IMR-90 (cell line): ENCODE measurements around the gene MLX. TPM values are rescaled to one million over a fixed set of nuclear protein-coding genes. Genes with fewer than 3 reads are reported as not detected.

ENCODE experiments used
- ATAC-seq: fragments of 200-7000 bp; cut with Tn5 transposase; 2 replicates; pipeline ENCODE4 v1.9.1; 2020; ENCODE audit warnings: low read depth, mild to moderate bottlenecking, moderate library complexity
- BruUV-seq: library from RNA; stranded (reverse); fragments of 400-500 nt; replicated peaks from 2 replicates; lab custom pipeline; 2021; lab: Mats Ljungman, UMichigan
- CTCF ChIA-PET: fragments of 300-600 bp; formaldehyde crosslinking; extraction: SDS; loops from one replicate; lab custom pipeline; 2021; ENCODE audit warnings: antibody characterized with exemption; lab: Yijun Ruan, JAX
- POLR2A ChIA-PET: fragments of 300-600 bp; sonication (Branson Sonifier 250); formaldehyde crosslinking; loops from one replicate; lab custom pipeline; 2022; ENCODE audit warnings: antibody characterized with exemption; ENCODE audit not compliant: unreplicated experiment; lab: Charles Lee
- DNase-seq: peaks from one replicate; pipeline ENCODE4 v3.0.0; 2013
- H2AFZ ChIP-seq: replicated peaks from 2 replicates; pipeline ENCODE3; 2013; ENCODE audit warnings: low read length, mild to moderate bottlenecking; ENCODE audit not compliant: poor library complexity
- H2AK5ac ChIP-seq: 2 replicates; pipeline ENCODE4 v1.6.1; 2013; ENCODE audit warnings: low read depth, low read length, inconsistent platforms
- H2AK9ac ChIP-seq: replicated peaks from 2 replicates; pipeline ENCODE3; 2013; ENCODE audit warnings: mild to moderate bottlenecking, low read depth, low read length, moderate library complexity; ENCODE audit not compliant: poor library complexity
- H2BK120ac ChIP-seq: 2 replicates; pipeline ENCODE4 v1.6.1; 2013; ENCODE audit warnings: low read depth, low read length, inconsistent platforms
- H2BK15ac ChIP-seq: 3 replicates; pipeline ENCODE4 v1.6.1; 2013; ENCODE audit warnings: low read depth, low read length, inconsistent platforms
- H2BK20ac ChIP-seq: 2 replicates; pipeline ENCODE4 v1.6.1; 2013; ENCODE audit warnings: low read depth, mild to moderate bottlenecking, inconsistent platforms, low read length, moderate library complexity
- H2BK5ac ChIP-seq: 2 replicates; pipeline ENCODE4 v1.6.1; 2013; ENCODE audit warnings: mild to moderate bottlenecking, low read depth, low read length, inconsistent platforms; ENCODE audit not compliant: poor library complexity, severe bottlenecking
- H3K14ac ChIP-seq: replicated peaks from 2 replicates; pipeline ENCODE4 v1.6.1; 2013; ENCODE audit warnings: low read depth, low read length, inconsistent platforms
- H3K18ac ChIP-seq: 2 replicates; pipeline ENCODE4 v1.6.1; 2013; ENCODE audit warnings: low read depth, low read length, control low read depth
- H3K23ac ChIP-seq: 2 replicates; pipeline ENCODE4 v1.6.1; 2013; ENCODE audit warnings: low read depth, low read length, inconsistent platforms
- H3K27ac ChIP-seq: 2 replicates; pipeline ENCODE4 v1.5.1; 2013; ENCODE audit warnings: mild to moderate bottlenecking, control low read depth, low read length; ENCODE audit not compliant: insufficient read depth
- H3K27me3 ChIP-seq: 2 replicates; pipeline ENCODE4 v1.6.1; 2013; ENCODE audit warnings: low read length; ENCODE audit not compliant: control insufficient read depth, insufficient read depth
- H3K36me3 ChIP-seq: 2 replicates; pipeline ENCODE4 v1.6.1; 2013; ENCODE audit warnings: low read length, mixed read lengths; ENCODE audit not compliant: control insufficient read depth, insufficient read depth
- H3K4ac ChIP-seq: 2 replicates; pipeline ENCODE4 v1.6.1; 2013; ENCODE audit warnings: low read depth, low read length, inconsistent platforms
- H3K4me1 ChIP-seq: 2 replicates; pipeline ENCODE4 v1.6.1; 2013; ENCODE audit warnings: low read length, mixed read lengths; ENCODE audit not compliant: control insufficient read depth, insufficient read depth
- H3K4me2 ChIP-seq: 2 replicates; pipeline ENCODE4 v1.6.1; 2013; ENCODE audit warnings: low read depth, mild to moderate bottlenecking, control low read depth, low read length, moderate library complexity
- H3K4me3 ChIP-seq: 2 replicates; pipeline ENCODE4 v1.5.1; 2013; ENCODE audit warnings: low read depth, mild to moderate bottlenecking, control low read depth, low read length, moderate library complexity; ENCODE audit not compliant: insufficient read depth
- H3K56ac ChIP-seq: 2 replicates; pipeline ENCODE4 v1.6.1; 2013; ENCODE audit warnings: low read length, inconsistent platforms; ENCODE audit not compliant: insufficient read depth; ENCODE audit errors: extremely low read depth
- H3K79me1 ChIP-seq, 2 experiments: 2 replicates each; pipeline ENCODE4 v1.6.1; 2013; ENCODE audit warnings: low read length in 2 of 2, inconsistent platforms in 1 of 2, low read depth in 1 of 2
- H3K9ac ChIP-seq: 2 replicates; pipeline ENCODE4 v1.6.1; 2013; ENCODE audit warnings: low read depth, low read length, control low read depth
- H3K9me1 ChIP-seq: 2 replicates; pipeline ENCODE4 v1.6.1; 2013; ENCODE audit warnings: low read length, inconsistent platforms; ENCODE audit not compliant: insufficient read depth
- H3K9me3 ChIP-seq: 2 replicates; pipeline ENCODE4 v1.6.1; 2013; ENCODE audit warnings: low read length; ENCODE audit not compliant: control insufficient read depth, insufficient read depth
- H4K20me1 ChIP-seq: 2 replicates; pipeline ENCODE4 v1.6.1; 2013; ENCODE audit warnings: low read length, inconsistent platforms; ENCODE audit not compliant: insufficient read depth
- H4K5ac ChIP-seq: 2 replicates; pipeline ENCODE4 v1.6.1; 2013; ENCODE audit warnings: mild to moderate bottlenecking, low read depth, low read length, control low read depth
- H4K8ac ChIP-seq, 2 experiments: 2 replicates each; pipeline ENCODE4 v1.6.1; 2013; ENCODE audit warnings: low read depth in 2 of 2, low read length in 2 of 2, control low read depth in 1 of 2, inconsistent platforms in 1 of 2
- H4K91ac ChIP-seq: 2 replicates; pipeline ENCODE4 v1.6.1; 2013; ENCODE audit warnings: low read depth, low read length, inconsistent platforms; ENCODE audit not compliant: insufficient read depth
- MXI1 ChIP-seq: IDR thresholded peaks from 2 replicates; pipeline ENCODE4 v1.6.1; 2012; ENCODE audit warnings: low read depth, mild to moderate bottlenecking, low read length, moderate library complexity, borderline replicate concordance
- RAD21 ChIP-seq: IDR thresholded peaks from 2 replicates; pipeline ENCODE4 v1.6.1; 2012; ENCODE audit warnings: low read length, improper control_type of control experiment
- RCOR1 ChIP-seq: IDR thresholded peaks from 2 replicates; pipeline ENCODE4 v1.6.1; 2012; ENCODE audit warnings: mild to moderate bottlenecking, low read length, improper control_type of control experiment; ENCODE audit not compliant: insufficient replicate concordance
- WGBS, 2 experiments: methylation state at CpG; one replicate each; pipeline versions ENCODE4 v1.1.5 to v1.1.7; 2013; ENCODE audit warnings: missing lambda C conversion rate in 2 of 2; ENCODE audit not compliant: insufficient read length in 1 of 2; ENCODE audit errors: extremely low coverage in 2 of 2; 5-methylcytosine and 5-hydroxymethylcytosine counted together
- dilution Hi-C: fragments of 300-500 bp; cut with HindIII; formaldehyde crosslinking; loops from one replicate; pipeline ENCODE4 v1.14.3; 2018; ENCODE audit warnings: low sequenced_read_pairs; ENCODE audit not compliant: unreplicated experiment
- in situ Hi-C: fragments of 300-500 bp; cut with MboI; formaldehyde crosslinking; loops from 3 replicates; pipeline ENCODE4 v1.14.3; 2019; ENCODE audit warnings: low sequenced_read_pairs, inconsistent platforms, mixed read lengths
- intact Hi-C: fragments of 100-400 bp; cut with micrococcal nuclease; formaldehyde crosslinking; loops from 2 replicates; pipeline ENCODE4 v1.10.0; 2022
- polyA plus RNA-seq, 3 experiments: library from polyadenylated mRNA; depleted of rRNA; stranded (reverse); fragments of >200 nt; gene quantifications; 2 replicates each; pipeline ENCODE4 v1.2.3, GENCODE V29; 2012; ENCODE audit warnings: low replicate concordance in 1 of 3
- total RNA-seq: library from RNA; depleted of rRNA; stranded (reverse); fragments of >200 nt; gene quantifications from 2 replicates; pipeline ENCODE4 v1.2.3, GENCODE V29; 2012

Gene MLX
- total and polyA plus RNA-seq, 2 of the 4 experiments (the other 2 are of a cell fraction), result 37.8 to 45.6 TPM

DNA sequence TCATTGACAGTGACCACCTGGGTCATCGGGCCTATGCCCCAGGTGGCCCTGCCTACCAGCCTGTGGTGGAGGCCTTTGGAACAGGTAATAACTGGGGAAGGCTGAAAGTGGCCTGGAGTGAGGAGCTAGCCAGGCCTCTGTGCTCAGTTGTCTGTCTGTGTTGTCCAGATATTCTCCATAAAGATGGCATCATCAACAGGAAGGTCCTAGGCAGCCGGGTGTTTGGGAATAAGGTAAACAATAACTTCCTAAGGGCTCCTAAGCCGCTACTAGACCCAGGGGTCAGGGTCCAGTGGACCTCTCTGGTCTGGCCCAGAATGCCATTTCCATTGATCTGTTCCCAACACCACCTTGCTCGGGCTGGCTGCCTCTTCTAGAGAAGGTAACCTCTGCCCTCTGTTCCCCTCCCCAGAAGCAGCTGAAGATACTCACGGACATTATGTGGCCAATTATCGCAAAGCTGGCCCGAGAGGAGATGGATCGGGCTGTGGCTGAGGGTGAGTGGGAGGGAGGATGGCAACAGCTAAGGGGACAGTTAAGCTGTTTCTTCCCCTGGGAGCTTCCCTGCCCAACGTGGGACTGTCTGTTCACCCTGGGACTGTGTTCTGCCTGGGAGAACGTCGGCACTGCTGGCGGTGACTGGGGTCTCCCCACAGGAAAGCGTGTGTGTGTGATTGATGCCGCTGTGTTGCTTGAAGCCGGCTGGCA lies 1.9 kb upstream of the MLX start:
- WGBS, 2 experiments, result 100% methylated on average over 2 of the region's 15 CpGs; no CpG with 5 or more reads in 1 of the 2 experiments
- H3K4ac ChIP-seq, result no peak overlapping the region
- H2AK9ac ChIP-seq, result no peak overlapping the region
- H4K5ac ChIP-seq, result no peak overlapping the region
- no peak overlapping the region for H2AFZ ChIP-seq
- peaks cover 21% of the 10 kb centered on the region for H3K9me1 ChIP-seq
- no peak overlapping the region for H2BK120ac ChIP-seq
- no peak overlapping the region for H2BK20ac ChIP-seq
- ATAC-seq (no peak), DNase-seq (no peak)
- no peak overlapping the region for H2BK15ac ChIP-seq
- no peaks in the 10 kb centered on the region for H3K9me3 ChIP-seq
- dilution Hi-C loops (no loop called here), intact Hi-C loops (no loop called here), in situ Hi-C loops (no loop called here)
- no peak overlapping the region for H3K27ac ChIP-seq
- H3K36me3 ChIP-seq, result peaks cover 45% of the 10 kb centered on the region
- no peak overlapping the region for H3K14ac ChIP-seq
- TF ChIP-seq RAD21 (no peak), RCOR1 (no peak), MXI1 (no peak)
- no peak overlapping the region for H3K18ac ChIP-seq
- H3K27me3 ChIP-seq, result no peaks in the 10 kb centered on the region
- no peak overlapping the region for H2AK5ac ChIP-seq
- H3K4me3 ChIP-seq, result no peak overlapping the region
- peaks cover 6% of the 10 kb centered on the region; the same call in 1 of the 2 replicates for H4K20me1 ChIP-seq
- BruUV-seq, result no TSS peak
- H3K4me1 ChIP-seq, result peaks cover 19% of the 10 kb centered on the region
- no peak overlapping the region for H4K91ac ChIP-seq
- ChIA-PET POLR2A (interaction anchor here (0.5 to 0.6 kb wide), 2 partner anchors 25 to 90 kb away, joined by 3 read pairs; no protein-coding TSS in a partner anchor), CTCF (no interaction called here)
- no peak overlapping the region for H3K4me2 ChIP-seq
- no peak overlapping the region for H3K56ac ChIP-seq
- H3K23ac ChIP-seq, result no peak overlapping the region
- no peak overlapping the region for H2BK5ac ChIP-seq
- H4K8ac ChIP-seq, result no peak overlapping the region
- H3K79me1 ChIP-seq, result peaks cover 44 to 81% of the 10 kb centered on the region in 2 experiments
- H3K9ac ChIP-seq, result no peak overlapping the region
